SIG-M5 treated with dmso at 0.1 percent for 504 hours (cell line): ENCODE results near the gene SPAG6.
"Not testable (repeated sequence)": the region's sequence is repeated elsewhere in the genome, so short reads cannot be mapped to it uniquely, and the experiment has no call there.

Experiments
- DNase-seq: peaks from one replicate; lab custom pipeline; 2025; ENCODE audit not compliant: unreplicated experiment; lab: John Stamatoyannopoulos, UW

The SPAG6 gene

DNA sequence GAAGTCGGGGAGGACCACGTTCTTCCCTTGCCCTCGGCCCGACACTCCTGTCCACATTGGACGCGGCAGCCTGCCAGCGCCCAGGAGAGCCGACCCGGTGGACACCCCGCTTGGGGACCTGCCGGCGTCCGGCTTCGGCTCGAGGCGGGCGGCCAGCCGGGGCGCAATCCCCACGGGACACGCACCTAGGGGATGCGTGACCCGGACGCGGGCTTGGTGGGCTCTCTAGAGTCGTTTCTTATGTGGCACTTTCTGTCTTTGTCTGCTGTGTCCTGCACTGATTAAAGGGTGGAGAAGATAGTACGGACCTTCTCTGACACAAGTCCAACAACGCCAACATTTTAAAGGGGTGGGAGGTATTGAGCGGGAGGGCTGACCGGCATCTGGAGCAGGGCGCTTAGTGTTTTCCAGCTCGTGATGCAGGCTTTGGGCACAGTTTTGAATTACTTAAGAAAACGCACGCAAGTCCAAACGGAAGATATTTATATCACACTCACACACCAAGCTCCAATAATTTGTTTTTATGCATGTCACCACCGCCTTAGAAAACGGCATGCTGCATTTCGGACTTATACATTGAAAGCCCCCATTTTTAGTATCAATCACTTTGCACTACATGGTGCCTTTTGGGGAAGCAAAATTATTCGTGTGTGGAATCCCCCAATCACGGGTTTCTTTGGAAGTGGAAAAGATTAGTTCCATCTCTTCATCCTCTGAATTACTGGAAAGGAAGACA lies 3.9 kb upstream of the SPAG6 start:
- DNase-seq, result no peak

GRCh38 chr10:22341926-22342196 lies 3.4 kb upstream of the SPAG6 start:
- no peak for DNase-seq

DNA sequence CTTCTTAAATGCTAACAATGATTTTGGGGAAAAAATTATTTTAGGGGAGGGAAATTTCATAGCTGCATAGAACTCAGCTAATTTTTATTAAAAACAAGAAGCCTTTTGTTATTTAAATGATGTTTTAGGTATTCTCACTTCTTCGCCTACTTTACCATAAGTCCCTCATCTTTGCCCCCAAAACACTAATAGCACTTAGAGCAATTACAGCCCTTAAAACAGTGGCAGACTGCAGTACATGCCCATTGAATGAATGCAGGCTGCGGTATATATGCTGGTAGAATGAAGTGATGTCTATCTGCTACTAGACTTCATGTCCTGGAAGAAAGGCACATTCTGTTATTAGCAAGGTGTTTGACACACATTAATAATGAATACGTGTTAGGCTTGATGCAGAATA lies 2.9 kb upstream of the SPAG6 start:
- no peak for DNase-seq

- DNase-seq, result no peak
Observed at GRCh38 chr10:22343731-22344130, 1.6 kb upstream of the SPAG6 start.

DNA sequence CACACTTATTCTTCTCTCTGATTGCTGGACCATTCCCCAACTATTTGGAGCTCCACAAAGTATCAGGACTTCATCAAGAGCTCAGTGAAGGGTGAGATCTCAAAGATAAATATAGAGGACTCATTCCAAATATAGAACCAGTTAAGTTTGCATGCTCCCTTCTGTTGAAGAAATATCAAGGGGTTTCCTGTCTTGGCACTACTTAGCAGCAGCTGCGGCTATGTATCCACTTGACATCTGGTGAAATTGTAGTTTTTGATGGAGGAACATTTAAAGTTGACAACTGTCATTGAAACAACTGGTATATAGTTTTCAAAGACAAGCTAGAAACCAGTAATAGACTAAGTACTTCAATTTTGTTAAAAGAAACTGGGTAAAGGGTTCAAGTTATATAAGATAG lies 1.0 kb upstream of the SPAG6 start:
- DNase-seq, result no peak

DNA sequence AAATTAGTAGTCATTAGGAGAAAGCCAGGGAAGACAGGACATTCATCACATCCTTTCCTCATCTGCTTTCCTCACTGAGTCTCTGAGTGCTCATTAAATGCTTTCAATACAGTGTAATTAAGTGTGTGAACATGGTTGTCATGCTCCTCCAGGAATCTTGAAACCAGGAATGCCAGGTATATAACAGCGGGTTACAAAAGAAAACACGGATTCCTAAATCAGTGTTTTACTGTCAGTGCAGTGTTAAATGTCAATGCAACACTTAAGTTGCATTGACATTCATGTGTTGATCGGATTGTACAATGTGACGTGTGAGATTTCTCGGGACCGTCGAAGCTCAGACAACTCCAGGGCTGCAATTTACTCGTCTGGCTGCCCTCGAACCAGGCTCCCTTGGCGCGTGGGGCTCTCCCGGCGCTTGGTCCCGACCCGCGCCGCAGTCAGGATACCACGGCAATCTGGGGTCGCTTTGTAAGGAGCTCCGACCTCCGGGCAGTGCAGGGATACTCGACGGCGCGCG lies 455 bp upstream of the SPAG6 start:
- no peak for DNase-seq

DNA sequence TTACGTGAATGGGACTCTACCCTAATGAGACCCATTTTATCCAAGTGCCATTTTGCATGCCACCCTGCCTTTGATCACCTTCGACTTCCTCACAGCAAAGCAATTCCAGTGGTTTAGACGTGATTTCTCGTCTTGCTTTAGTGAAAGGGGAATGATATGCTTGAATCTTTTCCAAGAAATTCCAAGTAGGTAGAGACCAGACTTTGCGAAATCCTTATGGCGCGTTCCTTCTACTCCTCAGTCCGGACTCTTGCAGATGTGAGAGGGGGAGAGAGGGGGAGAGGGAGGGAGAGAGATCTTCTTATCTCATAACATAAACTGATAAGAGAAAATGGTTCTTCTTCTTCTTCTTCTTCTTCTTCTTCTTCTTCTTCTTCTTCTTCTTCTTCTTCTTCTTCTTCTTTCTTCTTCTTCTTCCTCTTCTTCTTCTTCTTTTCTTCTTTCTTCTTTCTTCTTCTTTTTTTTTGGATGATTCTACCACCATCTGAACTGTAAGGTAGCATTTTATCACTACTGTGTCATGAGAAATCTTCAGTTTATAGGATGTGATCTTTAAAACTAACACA lies 883 bp downstream of the SPAG6 start:
- DNase-seq, result no peak

GRCh38 chr10:22349755-22350154 lies 4.5 kb downstream of the SPAG6 start:
- DNase-seq, result no peak

DNA sequence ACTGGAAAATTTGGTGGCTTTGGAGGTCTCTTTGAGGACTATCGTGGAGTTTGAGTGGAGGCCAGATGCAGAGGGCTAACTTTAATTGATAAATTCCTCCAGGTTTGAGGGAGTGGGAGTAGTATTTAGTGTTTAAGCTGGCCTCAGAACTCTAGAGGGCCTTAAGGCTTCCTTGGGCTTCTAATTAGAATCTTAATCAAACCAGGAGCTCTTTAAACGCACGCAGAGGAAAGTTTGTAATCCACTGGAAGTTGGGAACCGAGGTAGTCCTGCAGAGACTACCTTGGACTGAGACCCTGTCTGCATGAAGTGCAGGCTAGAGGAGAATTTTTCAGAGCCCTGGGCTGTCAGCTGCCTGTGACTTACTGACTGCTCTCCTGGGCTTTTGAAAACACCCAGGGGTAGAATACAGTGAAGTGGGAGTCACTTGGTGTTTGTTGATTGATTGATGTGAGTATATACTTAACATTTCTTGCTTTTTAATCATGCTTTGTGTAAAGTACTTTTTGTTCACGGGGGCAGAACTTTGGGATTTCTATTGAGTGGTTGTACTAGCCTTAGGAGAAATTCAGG lies 5.9 kb downstream of the SPAG6 start:
- DNase-seq, result no peak

GRCh38 chr10:22356324-22356873 lies 11.1 kb downstream of the SPAG6 start:
- DNase-seq, result no peak

DNA sequence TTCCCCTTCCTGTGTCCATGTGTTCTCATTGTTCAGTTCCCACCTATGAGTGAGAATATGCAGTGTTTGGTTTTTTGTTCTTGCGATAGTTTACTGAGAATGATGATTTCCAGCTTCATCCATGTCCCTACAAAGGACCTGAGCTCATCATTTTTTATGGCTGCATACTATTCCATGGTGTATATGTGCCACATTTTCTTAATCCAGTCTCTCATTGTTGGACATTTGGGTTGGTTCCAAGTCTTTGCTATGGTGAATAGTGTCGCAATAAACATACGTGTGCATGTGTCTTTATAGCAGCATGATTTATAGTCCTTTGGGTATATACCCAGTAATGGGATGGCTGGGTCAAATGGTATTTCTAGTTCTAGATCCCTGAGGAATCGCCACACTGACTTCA lies 12.5 kb downstream of the SPAG6 start:
- DNase-seq, result not testable (repeated sequence)

GRCh38 chr10:22363305-22363704 lies 18.0 kb downstream of the SPAG6 start:
- DNase-seq, result no peak

DNA sequence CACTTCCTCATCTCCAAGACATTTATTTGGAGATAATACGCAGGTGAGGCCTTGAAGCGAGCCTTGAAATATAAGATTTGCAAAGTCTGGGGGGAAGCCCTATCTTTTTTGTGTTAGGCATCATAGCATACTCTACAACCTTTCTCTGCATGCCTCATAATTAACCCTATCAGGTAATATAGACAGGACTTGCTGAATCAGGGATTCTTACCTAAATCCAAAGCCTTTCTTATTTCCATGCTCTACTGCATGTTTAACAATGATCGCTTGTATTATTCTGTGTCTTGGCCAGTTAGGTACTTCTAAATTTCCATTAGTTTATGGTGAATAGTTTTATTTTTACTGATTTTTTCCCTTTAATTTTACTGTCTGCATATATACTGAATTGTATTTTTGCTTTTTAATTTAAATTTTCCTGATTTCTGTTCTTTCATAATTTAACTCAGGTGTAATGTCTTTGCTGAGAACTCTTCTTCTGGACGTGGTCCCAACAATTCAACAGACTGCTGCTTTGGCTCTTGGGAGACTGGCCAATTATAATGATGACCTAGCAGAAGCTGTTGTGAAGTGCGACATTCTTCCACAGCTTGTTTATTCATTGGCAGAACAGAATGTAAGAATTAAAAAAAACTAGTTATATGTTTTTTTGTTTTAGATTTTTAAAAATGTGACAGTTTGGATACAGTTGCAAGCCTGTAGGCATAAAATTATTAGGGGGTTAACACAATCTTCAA lies 19.3 kb downstream of the SPAG6 start:
- no peak for DNase-seq

DNA sequence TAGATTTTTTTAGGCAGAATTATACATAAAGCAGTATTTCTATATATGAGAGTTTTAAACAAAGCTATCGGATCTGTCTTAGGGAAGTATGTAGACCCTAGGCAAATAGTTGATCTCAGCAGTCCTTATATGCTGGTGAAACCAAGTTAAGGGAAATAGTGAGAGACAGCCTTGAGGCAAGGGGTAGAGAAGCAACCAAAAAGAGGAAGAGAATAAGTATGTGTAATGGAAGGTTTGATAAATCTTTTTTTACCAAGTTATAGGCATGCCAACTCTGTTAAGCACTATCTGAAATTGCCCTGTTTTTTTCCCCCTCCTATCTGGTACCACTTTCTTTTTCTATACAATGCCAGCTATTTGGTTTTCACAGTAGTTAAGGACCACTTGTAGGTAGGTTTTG lies 19.9 kb downstream of the SPAG6 start:
- DNase-seq, result peak; percentile 29

GRCh38 chr10:22365644-22366434 lies 20.5 kb downstream of the SPAG6 start:
- DNase-seq, result no peak

- no peak for DNase-seq
Observed at GRCh38 chr10:22366435-22366703, 21.1 kb downstream of the SPAG6 start.

DNA sequence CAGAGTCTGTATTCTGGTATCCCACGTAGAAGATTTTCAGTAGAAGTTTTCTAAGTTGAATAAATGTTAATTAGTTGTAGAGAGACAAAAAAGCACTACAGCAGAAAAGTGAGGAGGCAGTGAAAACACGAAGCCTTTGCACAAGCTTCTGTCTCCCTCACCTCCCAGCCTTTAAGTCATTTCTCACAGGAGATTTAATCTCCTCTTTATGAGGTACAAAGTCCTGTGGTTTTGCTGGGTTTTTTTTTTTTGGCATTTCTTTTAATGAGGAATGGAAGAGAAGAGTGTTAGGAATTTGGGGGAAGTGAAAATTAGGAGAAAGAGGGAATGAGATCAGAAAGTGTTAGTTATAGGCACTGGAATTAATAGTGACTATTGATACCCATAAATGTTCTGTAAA lies 21.5 kb downstream of the SPAG6 start:
- DNase-seq, result no peak

DNA sequence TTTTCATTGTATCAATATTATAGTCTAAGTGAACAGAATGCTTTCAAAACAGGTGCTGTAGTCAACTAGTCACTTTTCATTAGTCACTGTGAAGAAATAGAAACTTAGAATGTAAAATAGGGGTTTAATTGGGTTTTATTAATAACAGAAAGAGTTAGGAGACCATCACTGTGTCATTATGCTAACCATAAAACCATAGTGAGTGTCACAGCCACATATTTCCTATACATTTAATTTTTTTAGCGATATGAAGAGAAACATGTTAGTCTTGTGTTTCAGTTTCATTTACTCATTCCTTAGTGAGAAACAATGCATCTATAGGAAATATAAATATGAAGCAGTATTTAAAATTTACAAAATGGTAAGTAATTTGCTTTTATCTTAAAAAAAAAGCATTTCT lies 22.2 kb downstream of the SPAG6 start:
- DNase-seq, result no peak

GRCh38 chr10:22368402-22368801 lies 23.1 kb downstream of the SPAG6 start:
- DNase-seq, result no peak

GRCh38 chr10:22368981-22369380 lies 23.7 kb downstream of the SPAG6 start:
- DNase-seq, result no peak

DNA sequence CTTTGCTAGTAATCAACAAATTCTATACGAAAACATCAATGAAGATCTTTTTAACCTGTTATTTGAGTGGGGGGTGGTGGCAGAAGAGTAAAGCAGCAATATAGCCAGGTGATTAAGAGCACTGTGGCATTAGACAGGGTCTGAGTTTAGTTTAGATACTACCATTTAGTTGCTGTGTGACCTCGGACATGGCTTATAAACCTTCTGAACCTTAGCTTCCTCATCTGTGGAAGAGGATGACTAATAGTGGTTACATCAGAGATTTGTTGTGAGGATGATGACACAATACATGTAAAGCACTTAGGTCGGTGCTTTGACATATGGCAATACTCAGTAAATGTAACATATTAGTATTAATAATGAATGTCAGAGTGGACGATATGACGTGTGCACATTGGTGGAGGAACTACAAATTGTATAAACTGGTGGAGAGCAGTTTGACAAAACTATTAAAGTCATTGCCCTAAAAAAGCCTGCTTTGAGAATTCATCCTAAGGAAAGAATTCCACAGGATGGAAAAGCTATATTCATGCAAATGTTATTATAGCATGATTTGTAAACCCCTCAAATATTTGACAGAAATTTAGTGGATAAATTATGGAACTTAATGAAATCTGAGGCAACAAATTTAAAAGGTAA lies 24.3 kb downstream of the SPAG6 start:
- DNase-seq, result peak; percentile 76
